DND-41 (cell line): ENCODE results near the gene PTPRJ.

Source experiments
- CTCF ChIP-seq: IDR thresholded peaks from 2 replicates; pipeline ENCODE4 v1.5.1; 2012; ENCODE audit warnings: borderline replicate concordance, low read length, moderate library complexity, mild to moderate bottlenecking; ENCODE audit not compliant: poor library complexity, severe bottlenecking; ENCODE audit errors: extremely low read depth
- EZH2 ChIP-seq: IDR thresholded peaks from 3 replicates; pipeline ENCODE4 v1.6.1; 2012; ENCODE audit warnings: borderline replicate concordance, low read depth, mild to moderate bottlenecking, moderate library complexity, low read length, inconsistent platforms; ENCODE audit not compliant: severe bottlenecking

- TF ChIP-seq CTCF = no peak
- no peak for TF ChIP-seq EZH2
Measured at GRCh38 chr11:48150213-48150612, 169.9 kb downstream of the PTPRJ start.
